MCF 10A (cell line): ENCODE data around the gene DCTN2. TPM values are rescaled to one million over a fixed set of nuclear protein-coding genes. Genes with fewer than 3 reads are reported as not detected.

Experiments used
- Bru-seq: library from RNA; stranded (reverse); fragments of 400-500 nt; gene quantifications from one replicate; lab custom pipeline; 2021; lab: Mats Ljungman, UMichigan
- BruChase-seq, 2 experiments: library from RNA; stranded (reverse); fragments of 400-500 nt; gene quantifications; one replicate each; lab custom pipeline; 2021; lab: Mats Ljungman, UMichigan
- BruUV-seq: library from RNA; stranded (reverse); fragments of 400-500 nt; replicated peaks from 2 replicates; lab custom pipeline; 2021; lab: Mats Ljungman, UMichigan
- CTCF ChIA-PET: fragments of 300-600 bp; sonication (Branson Sonifier 250); formaldehyde crosslinking; extraction: SDS; loops from one replicate; lab custom pipeline; 2021; ENCODE audit warnings: antibody characterized with exemption, inconsistent platforms; lab: Yijun Ruan, JAX
- POLR2A ChIA-PET: fragments of 300-600, 350-650 bp; sonication (Branson Sonifier 250); formaldehyde crosslinking; extraction: SDS; loops from one replicate; lab custom pipeline; 2020; ENCODE audit warnings: antibody characterized with exemption, inconsistent platforms; lab: Yijun Ruan, JAX
- DNase-seq: peaks from one replicate; pipeline ENCODE4 v3.0.0-alpha.2; 2018; ENCODE audit not compliant: unreplicated experiment
- H3K27ac Mint-ChIP-seq: one replicate; pipeline ENCODE4 v1.8.0; 2022; ENCODE audit warnings: mild to moderate bottlenecking, low read depth, mixed read lengths; ENCODE audit not compliant: unreplicated experiment
- H3K27me3 Mint-ChIP-seq: one replicate; pipeline ENCODE4 v1.8.0; 2022; ENCODE audit warnings: mixed read lengths; ENCODE audit not compliant: insufficient read depth, unreplicated experiment
- H3K36me3 Mint-ChIP-seq: one replicate; pipeline ENCODE4 v1.8.0; 2022; ENCODE audit warnings: mild to moderate bottlenecking, moderate library complexity, mixed read lengths; ENCODE audit not compliant: insufficient read depth, unreplicated experiment
- H3K4me1 Mint-ChIP-seq: one replicate; pipeline ENCODE4 v1.8.0; 2022; ENCODE audit warnings: mixed read lengths; ENCODE audit not compliant: insufficient read depth, unreplicated experiment
- H3K4me3 Mint-ChIP-seq: one replicate; pipeline ENCODE4 v1.8.0; 2022; ENCODE audit warnings: mild to moderate bottlenecking, moderate library complexity, mixed read lengths; ENCODE audit not compliant: unreplicated experiment
- H3K9me3 Mint-ChIP-seq: one replicate; pipeline ENCODE4 v1.8.0; 2022; ENCODE audit warnings: mixed read lengths; ENCODE audit not compliant: unreplicated experiment
- intact Hi-C: fragments of 100-400 bp; cut with micrococcal nuclease; formaldehyde crosslinking; loops from 2 replicates; pipeline ENCODE4 v1.14.1; 2022
- long read RNA-seq: library from polyadenylated mRNA; stranded (forward); transcript quantifications from one replicate; pipeline ENCODE4 v2.0.0, GENCODE V29; 2022
- total RNA-seq: library from RNA; stranded (reverse); gene quantifications from 2 replicates; pipeline ENCODE4 v1.2.3, GENCODE V29; 2022
- TF ChIP-seq, protein P1 (sequence below): fragments of 200-600 bp; IDR thresholded peaks from one replicate; pipeline ENCODE4 v1.8.0; 2022; ENCODE audit warnings: antibody characterized with exemption, mild to moderate bottlenecking; ENCODE audit not compliant: unreplicated experiment

The DCTN2 gene
- total RNA-seq, result 149 and 188 TPM in 2 replicates
- Bru-seq, nascent RNA, result percentile 90 among the genes with signal in this experiment
- percentile 94 among the genes with signal in this experiment for BruChase-seq, experiment 1, labeled RNA remaining after a 6-hour chase
- percentile 93 among the genes with signal in this experiment for BruChase-seq, experiment 2, labeled RNA remaining after a 2-hour chase
- long read RNA-seq, transcript DCTN2-209 (14 exons, 2,061 nt), result major isoform, 222 of 404 reads
- long read RNA-seq, partial matches to known transcripts, result 8 of 404 reads
- long read RNA-seq, other reads (novel, unspliced or antisense), result 172 of 404 reads

GRCh38 chr12:57546438-57547287 is at the start of gene DCTN2:
TSS of gene DCTN2 (minus strand) at chr12:57547192. CDS start at chr12:57547063, 129 bp downstream.
- Mint-ChIP-seq H3K4me1 (peaks cover 32% of the 10 kb centered on the region), H3K4me3 (peak within 1 kb of the TSS; percentile 93), H3K27ac (peak within 1 kb of the TSS; percentile 98), H3K9me3 (no peaks in the 10 kb centered on the region), H3K27me3 (no peaks in the 10 kb centered on the region), H3K36me3 (peaks cover 16% of the 10 kb centered on the region)
- ChIA-PET POLR2A (interaction anchor here (0.5 to 3.6 kb wide), 25 partner anchors 10 to 1622 kb away, joined by 3 to 43 read pairs (median 4); partner anchors contain the start of genes DDIT3, MBD6, OS9 and PIP4K2C), CTCF (interaction anchor here (0.5 to 2.5 kb wide), 11 partner anchors 36 to 1050 kb away, joined by 3 to 7 read pairs (median 4); partner anchors contain the start of genes CYP27B1 and OS9)
- TF ChIP-seq, protein P1, sequence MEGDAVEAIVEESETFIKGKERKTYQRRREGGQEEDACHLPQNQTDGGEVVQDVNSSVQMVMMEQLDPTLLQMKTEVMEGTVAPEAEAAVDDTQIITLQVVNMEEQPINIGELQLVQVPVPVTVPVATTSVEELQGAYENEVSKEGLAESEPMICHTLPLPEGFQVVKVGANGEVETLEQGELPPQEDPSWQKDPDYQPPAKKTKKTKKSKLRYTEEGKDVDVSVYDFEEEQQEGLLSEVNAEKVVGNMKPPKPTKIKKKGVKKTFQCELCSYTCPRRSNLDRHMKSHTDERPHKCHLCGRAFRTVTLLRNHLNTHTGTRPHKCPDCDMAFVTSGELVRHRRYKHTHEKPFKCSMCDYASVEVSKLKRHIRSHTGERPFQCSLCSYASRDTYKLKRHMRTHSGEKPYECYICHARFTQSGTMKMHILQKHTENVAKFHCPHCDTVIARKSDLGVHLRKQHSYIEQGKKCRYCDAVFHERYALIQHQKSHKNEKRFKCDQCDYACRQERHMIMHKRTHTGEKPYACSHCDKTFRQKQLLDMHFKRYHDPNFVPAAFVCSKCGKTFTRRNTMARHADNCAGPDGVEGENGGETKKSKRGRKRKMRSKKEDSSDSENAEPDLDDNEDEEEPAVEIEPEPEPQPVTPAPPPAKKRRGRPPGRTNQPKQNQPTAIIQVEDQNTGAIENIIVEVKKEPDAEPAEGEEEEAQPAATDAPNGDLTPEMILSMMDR, result peak; percentile 18
- intact Hi-C loops, result loop anchor here (1.0 kb wide), 1 partner anchor 24 kb away; the partner anchor contains the start of gene MBD6
- BruUV-seq, result TSS peak; percentile 54
- DNase-seq, result peak; percentile 98

DNA sequence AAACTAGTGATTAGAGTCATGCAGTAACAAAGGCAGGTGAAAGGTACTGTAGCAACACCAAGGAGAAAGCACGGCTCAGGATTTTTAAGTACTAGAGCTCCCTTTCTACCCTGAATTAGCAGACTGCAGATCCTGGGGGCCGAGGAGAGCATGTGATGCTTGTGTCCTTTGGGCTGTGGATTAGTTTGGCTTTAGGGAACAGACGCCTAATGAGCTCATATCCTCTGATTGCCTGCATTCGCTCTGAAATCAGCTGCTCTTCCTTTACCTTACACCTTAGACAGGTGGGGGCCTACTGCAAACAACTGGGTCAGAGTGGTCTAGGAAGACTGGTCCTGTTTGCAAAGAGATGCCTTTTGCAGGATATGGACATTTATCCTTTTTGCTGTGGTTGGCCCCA is 46.2 kb upstream of the DCTN2 start:
- H3K4me3 Mint-ChIP-seq, result no peak overlapping the region
- no peak for DNase-seq
- no peaks in the 10 kb centered on the region for H3K9me3 Mint-ChIP-seq
- BruUV-seq, result no TSS peak
- no peaks in the 10 kb centered on the region for H3K27me3 Mint-ChIP-seq
- peaks cover 16% of the 10 kb centered on the region for H3K4me1 Mint-ChIP-seq
- ChIA-PET POLR2A (interaction anchor here (1.1 to 3.2 kb wide), 8 partner anchors 10 to 100 kb away, joined by 3 to 22 read pairs (median 12); partner anchors contain the start of genes DCTN2, DDIT3, MBD6 and OS9), CTCF (interaction anchor here (0.5 to 3.7 kb wide), 8 partner anchors 9 to 132 kb away, joined by 3 to 30 read pairs (median 3); no protein-coding TSS in a partner anchor)
- peaks cover 29% of the 10 kb centered on the region for H3K36me3 Mint-ChIP-seq
- TF ChIP-seq, protein P1, result no peak
- intact Hi-C loops, result no loop called here
- no peak overlapping the region for H3K27ac Mint-ChIP-seq

GRCh38 chr12:57592551-57593165 is 45.7 kb upstream of the DCTN2 start:
- CTCF ChIA-PET, result interaction anchor here (0.6 to 3.7 kb wide), 7 partner anchors 9 to 129 kb away, joined by 3 to 30 read pairs (median 3); no protein-coding TSS in a partner anchor
- Mint-ChIP-seq H3K27me3 (no peaks in the 10 kb centered on the region), H3K4me3 (peak overlapping the region; percentile 89), H3K27ac (no peak overlapping the region), H3K9me3 (no peaks in the 10 kb centered on the region), H3K36me3 (peaks cover 26% of the 10 kb centered on the region), H3K4me1 (peaks cover 16% of the 10 kb centered on the region)
- intact Hi-C loops, result no loop called here
- DNase-seq, result no peak
- POLR2A ChIA-PET, result interaction anchor here (1.1 to 3.2 kb wide), 9 partner anchors 9 to 101 kb away, joined by 3 to 22 read pairs (median 10); partner anchors contain the start of genes DCTN2, DDIT3, MBD6 and OS9
- no TSS peak for BruUV-seq
- TF ChIP-seq, protein P1, result no peak
